HS-5 (cell line): ENCODE data around the gene HEG1.

Source experiments
- DNase-seq: peaks from one replicate; pipeline ENCODE4 v3.0.0-alpha.2; 2012; ENCODE audit warnings: low read depth

Gene HEG1

DNA sequence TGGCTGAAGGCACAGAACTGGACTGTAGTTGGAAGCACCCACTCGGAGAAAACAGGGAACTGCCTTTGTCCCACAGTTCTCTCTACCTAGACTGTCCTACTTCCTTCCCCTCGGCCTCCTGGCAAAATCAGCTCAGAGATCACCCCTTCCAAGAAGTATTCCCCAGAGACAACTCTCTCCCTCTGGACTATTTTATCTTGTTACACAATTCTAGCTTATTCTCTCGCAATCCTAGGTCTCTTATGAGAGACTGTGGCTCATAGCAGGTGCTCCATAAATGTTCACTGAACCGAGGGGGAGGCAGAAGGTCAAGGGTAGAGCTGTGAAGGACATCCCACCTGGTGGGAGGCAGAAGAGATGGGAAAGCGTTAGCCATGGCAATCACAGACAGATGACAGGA, 10.6 kb downstream of the HEG1 start:
- DNase-seq, result no peak

DNA sequence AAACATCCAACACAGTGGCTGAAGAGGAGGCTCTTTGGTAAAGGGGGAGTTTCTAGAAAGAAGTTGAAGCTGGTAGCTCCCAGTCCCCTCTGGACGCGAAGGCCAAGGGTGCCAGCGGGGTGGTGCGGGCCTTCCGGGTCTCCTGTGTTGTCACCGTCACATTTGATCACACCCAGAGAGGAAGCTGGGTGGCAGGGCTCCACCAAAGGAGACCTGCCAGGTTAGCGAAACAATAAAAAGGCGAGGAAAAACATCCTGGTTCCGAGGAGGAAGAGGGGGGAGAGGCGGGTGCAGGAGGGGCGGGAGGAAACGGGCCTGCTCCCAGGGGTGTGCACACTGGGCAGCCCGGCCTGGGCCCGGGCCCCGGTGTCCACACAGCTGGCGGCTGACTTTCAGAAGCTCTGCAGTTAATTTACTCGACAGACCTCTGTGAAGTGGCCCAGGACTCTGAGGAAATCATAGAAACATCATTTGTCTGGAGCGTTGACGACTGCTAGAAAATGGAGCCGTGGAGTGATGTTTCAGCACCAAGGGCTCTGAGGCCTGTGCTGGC, 12.1 kb downstream of the HEG1 start:
- DNase-seq, result no peak

DNA sequence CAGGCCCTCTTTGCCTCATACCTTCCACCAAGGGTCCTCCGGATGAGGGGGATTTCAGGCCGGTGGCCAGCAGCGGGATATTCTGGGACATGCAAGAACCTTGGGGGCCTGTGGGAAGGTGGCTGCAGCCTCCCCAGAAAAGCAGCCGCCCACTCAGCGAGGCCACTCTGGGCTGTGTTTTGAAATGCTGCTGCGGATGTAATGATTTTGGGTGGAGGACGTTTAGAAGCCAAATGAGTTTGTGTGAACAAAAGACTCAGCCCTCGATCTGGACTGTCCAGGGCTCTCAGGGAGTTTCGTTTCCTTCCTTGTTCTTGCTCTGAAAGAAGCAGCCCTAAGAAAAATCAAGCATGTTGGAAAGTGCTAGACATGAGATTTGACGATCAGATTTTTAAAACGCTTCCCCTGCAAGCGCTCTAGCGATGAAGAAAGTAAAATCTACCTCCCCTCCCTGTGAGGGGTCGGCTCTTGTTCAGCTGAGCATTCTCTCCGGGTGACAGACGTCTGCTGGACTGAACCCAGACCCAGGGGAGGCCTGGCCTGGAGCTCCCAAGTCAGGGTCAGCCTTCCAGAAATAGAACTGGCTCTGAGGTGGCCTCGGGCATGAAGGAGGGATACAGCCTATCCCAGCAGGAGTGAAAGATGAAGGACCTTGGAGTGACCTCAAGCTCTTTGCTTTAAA, 12.9 kb downstream of the HEG1 start:
- no peak for DNase-seq

DNA sequence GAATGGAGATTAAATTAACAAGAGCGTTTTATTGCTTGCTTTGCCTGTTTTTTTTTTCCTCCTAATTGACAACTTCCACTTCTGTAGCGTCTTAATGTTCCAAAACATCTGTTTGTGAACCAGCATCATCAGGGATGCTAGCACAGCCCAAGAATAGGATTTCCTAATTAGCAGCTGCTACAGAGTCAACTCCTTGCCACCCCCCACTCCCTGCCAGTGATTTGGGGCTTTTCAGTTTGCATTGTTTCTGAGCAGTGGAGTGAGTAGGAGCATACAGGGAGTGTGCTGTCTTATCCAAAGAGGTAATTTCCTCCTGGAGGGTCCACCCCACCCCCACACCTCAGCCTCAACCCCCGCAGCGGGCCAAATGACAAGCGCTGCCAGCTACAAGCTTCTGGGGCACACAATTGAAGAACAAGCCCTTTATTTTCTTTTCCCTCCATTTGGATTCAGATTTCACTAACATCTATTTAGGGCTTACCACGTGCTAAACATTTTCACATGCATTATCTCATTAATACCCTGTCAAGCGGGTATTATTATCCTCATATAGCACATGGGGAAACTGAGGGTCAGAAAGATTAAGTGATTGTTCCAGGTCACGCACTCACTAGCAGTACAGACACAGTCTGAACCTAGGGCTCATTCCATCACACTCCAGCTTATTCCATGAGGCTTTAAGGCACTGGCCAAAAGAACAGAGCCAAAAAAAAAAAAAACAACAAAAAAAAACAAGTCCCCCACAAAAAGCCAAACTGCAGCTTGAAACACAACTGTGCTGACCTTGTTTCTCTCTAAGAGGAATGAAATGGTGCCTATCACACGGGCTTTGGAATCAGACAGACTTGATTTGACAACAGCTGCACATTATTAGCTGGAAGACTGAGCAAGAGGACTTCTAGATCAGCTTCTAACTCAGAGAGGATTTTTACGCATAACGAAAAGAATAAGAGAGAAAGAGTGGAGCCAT, 16.4 kb downstream of the HEG1 start:
- no peak for DNase-seq

DNA sequence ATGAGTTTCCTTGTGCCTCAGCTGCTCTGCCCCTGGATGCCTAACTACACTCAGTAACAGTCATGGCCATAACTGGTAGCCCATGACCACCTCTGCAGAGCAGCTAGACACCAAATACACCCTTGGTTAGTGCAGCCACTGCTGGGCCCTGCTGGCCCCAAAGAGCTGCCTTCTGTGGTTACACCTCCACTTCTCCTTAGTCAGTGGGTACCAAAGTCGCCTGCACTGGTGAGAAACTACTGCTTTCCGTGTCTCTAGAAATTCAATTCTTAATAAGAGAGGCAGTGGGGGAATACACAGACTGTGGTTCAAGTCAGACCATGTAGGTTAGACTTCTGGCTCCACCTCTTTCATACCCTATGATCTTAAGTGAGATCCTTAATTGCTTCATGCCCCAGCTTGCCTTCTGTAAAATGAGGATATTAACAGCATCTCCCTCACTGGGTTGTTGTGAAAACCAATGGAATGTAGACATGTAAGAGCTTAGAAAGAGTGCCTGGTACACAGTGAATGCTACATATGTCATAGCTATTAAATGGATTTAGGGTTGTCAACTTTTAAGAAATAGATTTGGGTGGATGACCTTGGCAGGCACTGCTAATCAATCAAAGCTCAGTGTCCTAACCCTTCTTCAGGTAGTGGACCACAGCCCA, 18.2 kb downstream of the HEG1 start:
- no peak for DNase-seq

DNA sequence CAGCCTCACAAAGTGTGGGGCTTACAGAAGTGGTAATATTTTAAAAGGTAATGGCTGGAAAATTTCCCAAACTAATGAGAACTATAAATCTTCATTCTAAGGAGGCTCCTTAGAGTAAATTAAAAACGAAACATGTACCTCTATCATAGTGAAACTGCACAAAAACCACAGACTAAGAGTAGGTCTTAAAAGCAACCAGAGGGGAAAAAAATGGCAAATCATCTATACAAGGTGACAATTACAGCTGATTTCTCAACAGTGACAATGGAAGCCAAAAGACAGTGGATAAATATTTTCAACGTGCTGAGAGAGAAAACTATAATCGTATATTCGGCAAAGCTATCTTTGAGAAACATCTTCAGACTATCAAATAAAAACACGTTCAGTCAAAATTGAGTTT, 20.6 kb downstream of the HEG1 start:
- no peak for DNase-seq

DNA sequence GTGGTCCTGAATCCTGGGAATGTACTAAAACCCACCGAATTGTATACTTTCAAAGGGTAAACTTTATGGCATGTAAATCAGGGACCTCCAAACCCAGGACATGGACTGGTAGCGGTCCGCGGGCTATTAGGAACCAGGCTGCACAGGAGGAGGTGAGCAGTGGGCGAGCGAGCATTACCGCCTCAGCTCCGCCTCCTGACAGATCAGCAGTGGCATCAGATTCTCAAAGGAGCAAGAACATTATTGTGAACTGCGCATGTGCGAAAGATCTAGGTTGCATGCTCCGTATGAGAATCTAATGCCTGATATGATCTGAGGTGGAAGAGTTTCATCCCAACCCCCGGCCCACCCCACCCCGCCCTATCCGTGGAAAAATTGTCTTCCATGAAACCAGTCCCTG, 22.2 kb downstream of the HEG1 start:
- DNase-seq, result no peak

DNA sequence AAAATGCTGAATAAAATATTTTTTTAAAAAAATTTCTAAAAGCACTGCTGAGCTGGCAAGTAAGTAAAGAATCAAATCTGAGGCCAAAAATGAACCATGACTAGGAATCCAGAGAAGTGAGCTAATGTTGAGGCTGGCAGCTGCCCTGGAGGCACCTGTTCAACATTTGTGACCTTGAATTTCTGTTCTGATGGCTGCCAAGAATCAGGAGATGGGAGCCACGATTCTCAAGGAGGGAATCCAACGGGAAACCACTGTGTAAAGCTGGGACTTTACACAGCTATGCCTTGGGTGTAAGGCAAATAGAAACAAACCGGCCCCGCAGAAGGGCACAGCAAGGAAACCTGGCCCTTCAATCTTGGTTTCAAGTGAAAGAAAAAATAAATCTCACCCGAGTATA, 22.7 kb downstream of the HEG1 start:
- DNase-seq, result no peak

DNA sequence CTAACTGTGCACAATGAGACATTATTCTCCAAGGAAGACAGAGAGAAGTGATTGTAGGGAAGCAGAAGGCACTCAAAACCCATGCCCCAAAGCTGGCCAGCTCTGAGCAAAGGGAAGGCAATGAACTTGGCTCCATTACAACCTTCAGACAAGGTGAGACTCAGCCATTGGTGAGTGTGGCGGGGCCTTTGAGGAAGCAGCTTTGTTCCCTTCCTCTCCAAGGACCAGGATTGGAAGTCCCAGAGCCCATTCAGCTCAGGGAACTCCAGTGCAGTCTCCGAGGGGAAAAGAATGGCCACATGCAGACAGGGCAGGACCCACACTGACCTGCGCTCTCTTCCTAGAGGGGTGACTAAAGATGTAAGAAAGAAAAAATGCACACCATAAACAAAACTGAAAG, 23.1 kb downstream of the HEG1 start:
- DNase-seq, result no peak

DNA sequence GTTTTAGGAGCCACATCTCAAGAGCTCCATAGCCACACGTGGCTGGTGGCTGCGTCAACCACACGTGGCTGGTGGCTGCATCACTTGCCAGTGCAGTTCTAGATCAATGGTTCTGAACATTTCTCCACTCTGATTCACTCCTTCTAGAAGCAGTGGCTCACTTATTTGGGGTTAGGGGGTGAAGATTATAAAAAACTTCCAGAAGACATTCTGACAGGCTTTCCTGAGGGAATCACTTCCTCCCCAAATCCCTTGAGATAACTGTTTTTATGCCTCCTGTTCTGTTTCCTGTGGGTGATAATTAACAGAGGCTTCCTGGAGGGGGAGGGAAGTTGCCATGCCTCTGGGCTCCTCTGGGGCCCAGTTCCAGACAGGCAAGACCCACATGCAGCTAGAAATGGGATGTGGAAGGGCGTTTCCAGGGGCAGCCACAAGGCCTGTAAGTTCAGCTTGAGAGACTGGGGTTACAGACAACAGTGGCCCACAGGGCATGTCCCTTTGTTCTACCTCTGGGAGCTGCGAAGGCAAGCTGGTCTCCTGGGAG, 23.6 kb downstream of the HEG1 start:
- peak; percentile 44 for DNase-seq

DNA sequence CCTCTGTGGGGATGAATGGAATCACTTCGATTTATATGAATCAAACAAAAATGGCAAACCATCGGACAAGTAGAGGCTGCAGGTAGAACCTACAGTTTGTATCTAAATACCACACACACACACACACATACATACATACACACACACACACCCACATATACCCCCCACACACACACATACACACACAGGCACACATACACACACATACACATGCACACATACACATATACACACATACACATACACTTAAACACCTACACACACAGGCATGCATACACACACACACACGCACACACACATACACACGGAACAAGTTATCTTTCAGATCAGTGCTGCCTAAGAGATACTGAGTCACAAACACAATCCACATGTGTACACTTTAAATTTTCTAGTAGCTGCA, 24.3 kb downstream of the HEG1 start:
- DNase-seq, result no peak

DNA sequence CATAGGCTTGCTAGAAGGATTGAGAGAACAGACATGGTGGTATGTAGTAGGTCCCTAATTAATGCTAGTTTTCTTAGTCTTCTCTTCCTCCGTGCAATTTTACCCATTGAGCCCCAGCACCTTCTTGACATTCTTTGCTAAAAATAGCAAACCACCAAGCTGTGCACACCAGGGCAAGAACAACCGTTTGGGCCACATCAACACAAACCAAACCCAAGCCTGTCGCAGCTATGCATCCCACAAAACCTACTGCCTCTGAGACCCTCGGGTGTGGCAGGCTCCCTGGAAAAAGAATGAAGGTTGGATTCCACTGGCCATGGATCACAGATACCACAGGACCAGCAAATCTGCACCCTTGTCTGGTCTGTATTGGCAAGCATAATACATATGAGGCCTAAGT, 27.1 kb downstream of the HEG1 start:
- DNase-seq, result no peak

DNA sequence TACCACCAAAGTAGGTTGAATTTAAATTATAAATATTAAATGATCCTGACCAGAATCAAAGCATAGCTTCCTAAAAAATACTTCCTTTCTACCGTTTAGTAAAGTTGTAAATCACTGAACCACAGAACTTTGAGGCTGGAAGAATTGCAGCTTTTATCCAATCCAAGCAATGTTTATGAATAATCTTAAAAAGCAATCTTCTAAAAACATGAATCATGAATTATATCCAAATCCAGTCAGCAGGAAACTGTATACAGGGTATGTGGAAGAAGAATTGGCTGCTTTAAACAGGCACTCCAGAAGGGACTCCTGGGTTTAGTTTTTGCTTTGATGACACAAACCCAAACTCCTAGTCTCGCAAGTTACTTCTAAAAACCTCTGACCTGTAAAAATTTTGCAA, 30.2 kb downstream of the HEG1 start:
- DNase-seq, result no peak

DNA sequence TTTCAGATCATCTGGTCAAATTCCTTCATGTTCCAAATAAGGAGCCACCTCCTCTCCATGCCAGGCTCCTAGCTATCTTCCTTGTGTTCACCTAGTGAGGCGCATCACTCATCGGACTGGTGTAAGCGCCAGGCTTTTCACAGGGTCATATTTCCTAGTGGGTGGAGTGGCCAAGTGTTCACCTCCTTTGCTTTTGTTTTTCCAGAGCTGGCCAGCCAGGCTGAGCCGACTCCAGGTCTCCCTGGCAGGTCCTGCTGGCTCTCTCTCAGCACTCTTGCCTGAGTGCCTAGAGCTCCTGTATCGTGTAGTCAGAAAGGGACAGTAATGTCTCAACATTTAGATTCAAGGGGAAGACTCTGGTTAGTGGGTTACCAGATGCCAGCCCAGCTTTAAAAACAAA, 31.0 kb downstream of the HEG1 start:
- no peak for DNase-seq

DNA sequence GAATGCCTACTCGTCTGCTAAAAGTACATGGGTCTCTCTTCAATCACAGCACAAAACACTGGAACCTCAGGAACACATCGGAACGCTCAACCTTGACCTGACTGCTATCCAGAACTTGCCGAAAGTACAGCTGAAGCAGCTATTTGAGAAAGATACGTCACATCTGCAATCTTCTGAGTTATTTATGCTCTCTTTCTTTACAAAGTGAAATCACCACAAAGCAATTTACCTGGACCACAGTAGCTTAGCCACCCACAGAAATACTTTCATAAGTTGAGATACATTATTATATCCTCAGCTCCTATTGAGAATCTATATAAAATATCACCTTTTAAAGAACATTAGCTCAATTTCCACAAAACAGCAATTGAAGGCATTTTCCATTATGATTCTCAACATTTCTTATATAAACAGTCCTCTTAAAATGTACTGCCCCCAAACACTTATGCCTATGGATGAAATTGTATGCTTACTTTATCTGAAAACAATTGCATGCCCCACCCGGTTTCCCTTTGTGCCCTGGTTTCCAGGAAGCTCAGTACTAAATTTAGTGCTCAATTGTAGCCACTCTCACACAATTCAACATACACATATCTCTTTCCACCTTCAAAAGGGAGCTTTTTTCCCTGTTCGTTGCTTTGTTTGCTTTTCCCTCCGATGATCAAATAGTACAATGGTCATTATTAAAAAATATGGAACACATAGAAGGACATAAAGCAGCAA, 31.8 kb downstream of the HEG1 start:
- no peak for DNase-seq

DNA sequence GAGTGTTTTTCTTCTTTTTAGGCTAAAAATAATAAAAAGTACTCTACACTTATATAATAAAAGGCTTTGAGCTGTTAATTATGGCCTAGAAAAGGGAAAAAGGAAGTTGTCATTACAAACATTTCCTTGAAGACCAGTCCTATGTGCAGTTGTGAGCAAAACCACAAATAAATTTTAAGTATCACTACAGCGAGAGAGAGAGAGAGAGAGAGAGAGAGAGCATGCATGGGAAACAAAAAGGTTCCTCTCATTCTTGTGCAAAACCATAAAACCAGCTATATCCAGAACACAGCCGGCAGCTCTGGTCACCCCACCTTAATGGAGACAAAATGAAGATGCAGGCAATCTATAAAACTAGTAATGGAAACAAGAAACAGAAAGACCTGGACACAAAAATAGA, 33.6 kb downstream of the HEG1 start:
- DNase-seq, result no peak

DNA sequence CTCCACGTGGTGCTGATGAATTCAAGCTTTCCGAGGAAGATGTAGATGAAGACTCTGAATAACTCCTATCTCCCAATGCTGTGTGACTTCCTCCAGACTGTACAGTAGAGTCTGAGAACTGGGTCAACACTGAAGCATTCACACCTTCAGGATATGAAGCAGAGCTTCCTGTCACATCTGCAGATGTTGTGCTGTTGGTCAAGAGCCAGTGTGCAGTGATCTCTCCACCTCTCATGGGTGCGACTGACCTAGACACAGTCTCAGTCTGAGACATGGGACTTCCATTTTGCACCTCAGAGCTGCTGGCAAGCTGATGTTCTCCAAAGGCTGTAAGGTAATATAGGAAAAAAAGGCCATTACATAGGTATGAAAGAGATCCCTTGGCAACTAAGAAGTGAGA, 36.5 kb downstream of the HEG1 start:
- DNase-seq, result no peak

DNA sequence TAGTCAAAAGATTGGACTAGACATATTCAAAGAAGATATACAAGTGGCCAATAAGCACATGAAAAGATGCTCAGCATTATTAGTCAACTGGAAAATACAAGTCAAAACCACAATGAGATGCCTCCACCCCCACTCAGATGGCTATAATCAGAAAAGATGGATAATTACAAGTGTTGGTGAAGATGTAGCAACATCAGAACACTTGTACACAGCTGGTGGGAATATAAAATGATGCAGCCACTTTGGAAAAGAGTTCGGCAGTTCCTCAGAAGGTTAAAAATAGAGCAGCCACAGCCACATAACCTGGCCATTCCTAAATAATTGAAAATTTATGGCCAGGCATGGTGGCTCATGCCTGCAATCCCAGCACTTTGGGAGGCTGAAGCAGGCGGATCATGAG, 38.4 kb downstream of the HEG1 start:
- no peak for DNase-seq

DNA sequence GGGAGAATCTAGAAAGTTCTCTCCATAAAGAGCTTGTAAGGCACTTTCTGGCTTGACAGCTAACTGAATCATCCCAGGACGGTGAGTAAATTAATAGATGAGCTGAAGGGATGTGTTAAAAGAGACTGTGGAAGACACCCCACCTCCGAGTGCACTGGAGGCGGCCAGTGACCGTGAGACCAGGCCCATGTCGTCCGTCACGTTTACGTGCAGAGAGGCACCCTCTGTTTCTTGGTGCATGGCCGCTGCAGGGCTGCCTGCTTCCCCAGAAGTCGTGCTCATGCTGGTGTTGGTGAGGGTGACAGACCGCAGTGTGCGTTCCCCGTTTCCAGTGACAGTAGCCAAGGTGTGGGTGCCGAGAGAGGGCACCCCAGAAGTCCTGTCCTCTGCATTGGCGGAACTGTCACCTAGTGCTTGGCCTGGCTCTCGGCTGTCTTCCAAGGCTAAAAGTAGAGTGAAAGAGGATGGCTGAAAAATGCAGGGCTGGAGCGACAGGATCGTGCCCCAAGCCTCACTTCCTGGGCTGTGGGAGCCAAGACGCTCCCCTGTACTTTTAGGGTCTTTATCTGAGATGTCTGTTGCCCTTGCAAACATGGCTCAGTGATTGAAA, 41.1 kb downstream of the HEG1 start:
- DNase-seq, result no peak

DNA sequence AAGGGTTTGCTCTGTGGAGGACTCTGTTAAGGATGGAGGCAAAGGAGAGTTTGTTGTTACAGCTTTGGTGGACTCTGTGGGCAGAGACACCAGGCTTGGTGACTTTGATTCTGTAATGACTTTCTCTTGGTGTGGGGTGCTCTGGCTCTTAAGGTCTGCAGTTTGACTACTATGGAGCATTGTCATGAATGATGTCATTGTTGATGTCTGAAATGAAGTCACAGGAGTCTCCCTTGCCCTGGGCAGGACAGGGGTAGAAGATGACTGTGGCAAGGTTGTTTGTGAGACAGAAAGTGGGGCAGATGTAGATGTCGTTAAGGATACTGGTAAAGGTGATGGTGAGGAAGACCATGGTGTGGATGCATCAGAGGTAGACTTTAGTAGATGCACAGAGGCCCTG, 42.7 kb downstream of the HEG1 start:
- DNase-seq, result no peak

DNA sequence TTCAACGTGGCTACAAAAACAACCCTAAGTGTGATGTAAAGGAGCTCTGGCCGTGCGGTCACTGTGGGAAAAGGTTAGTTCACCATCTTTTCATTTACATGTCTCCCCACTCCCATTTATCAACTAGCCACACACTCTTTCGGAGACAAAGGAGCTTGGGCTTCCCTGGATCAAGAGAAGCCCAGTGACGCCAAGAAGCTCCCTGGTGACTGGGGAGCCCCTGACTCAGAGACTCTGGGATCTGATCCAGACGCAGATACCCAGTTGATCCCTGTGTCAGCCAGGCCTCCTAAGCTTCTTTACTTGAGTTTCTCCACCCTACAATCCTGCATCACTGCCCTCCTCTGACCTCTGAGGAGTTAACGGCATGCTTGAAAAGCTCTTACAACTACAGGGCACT, 43.9 kb downstream of the HEG1 start:
- no peak for DNase-seq
